GM18867 (cell line): ENCODE data around the gene UHRF2.

Source experiments
- ATAC-seq: cut with Tn5 transposase; IDR thresholded peaks from one replicate; pipeline ENCODE4 v1.9.1; 2021; ENCODE audit warnings: mild to moderate bottlenecking, moderate library complexity; ENCODE audit not compliant: unreplicated experiment

The UHRF2 gene

DNA sequence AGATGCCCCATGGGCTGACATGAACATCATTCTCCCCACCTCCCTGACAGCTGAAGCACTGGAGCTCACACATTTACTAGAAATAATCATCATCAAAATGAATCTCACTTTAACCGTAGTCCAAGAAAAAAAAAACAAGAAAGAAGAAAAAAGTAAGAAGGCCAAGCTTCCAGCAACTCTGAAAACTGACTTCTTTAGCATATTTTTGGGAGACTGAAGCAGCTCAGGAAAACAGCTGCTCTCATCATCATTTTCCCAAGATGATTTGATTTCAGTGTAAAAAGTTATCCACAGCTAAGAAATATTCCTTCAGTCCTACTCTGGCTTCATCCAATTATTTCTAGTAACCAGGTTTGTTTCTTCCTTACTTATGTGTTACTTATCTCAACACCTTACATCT lies 140.9 kb downstream of the UHRF2 start:
- ATAC-seq: no peak
